HG03520 (cell line): ENCODE results near the gene ZNF516.

Source experiments
- ATAC-seq: cut with Tn5 transposase; IDR thresholded peaks from one replicate; pipeline ENCODE4 v1.9.1; 2021; ENCODE audit warnings: mild to moderate bottlenecking, moderate library complexity; ENCODE audit not compliant: unreplicated experiment

The ZNF516 gene

DNA sequence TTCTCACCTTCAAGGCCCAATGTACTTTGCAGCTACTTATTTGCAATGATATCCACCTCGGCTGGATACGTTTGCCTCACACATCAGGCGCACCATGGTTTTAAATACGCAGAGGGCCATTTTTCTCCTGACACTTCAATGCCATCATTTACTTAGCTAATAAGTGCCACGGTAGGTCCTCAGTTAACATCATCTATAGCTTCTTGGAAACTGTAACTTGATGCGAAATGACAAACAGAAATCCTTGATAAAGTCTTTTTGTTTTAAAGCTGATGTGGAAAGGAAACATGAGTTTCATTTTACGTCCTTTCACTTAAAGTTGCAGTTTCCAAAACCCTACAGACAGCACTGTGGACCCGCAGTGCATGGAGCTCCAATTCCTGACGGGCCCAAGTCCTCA, 37.1 kb downstream of the ZNF516 start:
- ATAC-seq = no peak

DNA sequence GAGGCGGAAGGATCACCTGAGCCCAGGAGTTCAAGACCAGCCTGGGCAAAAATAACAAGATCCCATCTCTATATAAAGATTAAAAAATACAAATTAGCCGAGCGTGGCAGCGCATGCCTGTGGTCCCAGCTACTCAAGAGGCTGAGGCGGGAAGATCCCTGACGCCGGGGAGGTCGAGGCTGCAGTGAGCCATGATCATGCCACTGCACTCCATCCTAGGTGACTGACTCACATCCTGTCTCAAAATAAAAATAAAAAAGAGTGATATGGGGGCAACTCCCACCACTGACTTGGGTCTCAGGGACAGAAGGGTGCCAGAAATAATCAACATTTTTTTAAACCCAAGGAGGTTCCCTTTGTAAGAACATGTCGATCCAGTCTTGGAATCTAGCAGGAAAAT, 37.6 kb downstream of the ZNF516 start:
- no peak for ATAC-seq

DNA sequence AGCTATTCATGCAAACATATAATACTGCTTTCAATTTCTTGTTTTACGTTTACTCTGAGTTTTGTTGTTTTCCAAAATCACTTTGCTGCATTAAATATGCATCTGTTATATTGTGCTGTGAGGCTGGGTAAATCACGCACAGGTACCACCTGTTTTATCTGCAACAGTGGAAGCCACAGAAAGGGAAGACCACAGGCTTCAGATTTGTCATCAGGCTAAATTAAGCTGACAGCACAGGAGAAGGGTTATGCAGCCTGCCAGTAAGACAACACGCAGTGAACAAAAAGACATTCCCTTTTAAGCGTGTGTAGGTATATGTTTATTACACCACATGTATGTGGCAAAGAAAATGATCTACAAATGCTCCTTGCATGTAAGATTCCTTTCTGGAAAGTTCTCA, 38.2 kb downstream of the ZNF516 start:
- no peak for ATAC-seq

DNA sequence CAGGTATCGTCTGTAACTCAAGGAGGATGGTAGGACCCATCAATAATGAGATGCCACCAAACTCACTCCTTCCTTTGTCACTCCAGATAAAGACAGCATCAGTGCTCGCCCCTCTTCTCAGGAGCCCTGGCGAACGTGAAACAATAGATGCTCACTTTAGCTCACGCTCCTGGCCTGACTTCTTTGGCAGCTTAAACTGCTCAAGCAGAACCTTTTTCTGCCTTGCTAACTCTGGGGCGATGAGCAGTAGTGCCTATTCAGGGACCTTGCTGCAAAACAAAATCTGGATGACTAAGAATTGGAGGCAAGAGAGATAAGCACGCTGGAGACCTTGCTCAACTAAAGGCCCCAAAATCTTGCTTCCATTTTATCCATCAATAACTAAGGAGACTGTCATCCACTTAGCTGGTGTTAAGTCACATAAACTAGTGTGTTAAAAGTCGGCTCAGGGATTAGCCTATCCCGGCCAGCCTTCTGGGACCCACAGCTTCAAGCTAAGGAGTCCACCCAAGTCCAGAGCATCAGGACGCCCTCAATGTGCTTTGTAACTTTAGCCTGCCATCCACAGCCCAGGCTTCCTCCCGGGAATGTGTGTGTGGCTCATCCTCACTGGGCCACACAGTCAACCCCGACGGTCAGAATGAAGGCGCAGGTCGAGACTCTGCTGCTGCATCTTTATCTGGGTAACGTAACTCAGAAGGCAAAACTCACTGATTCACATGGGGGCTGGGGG, 38.9 kb downstream of the ZNF516 start:
- no peak for ATAC-seq

DNA sequence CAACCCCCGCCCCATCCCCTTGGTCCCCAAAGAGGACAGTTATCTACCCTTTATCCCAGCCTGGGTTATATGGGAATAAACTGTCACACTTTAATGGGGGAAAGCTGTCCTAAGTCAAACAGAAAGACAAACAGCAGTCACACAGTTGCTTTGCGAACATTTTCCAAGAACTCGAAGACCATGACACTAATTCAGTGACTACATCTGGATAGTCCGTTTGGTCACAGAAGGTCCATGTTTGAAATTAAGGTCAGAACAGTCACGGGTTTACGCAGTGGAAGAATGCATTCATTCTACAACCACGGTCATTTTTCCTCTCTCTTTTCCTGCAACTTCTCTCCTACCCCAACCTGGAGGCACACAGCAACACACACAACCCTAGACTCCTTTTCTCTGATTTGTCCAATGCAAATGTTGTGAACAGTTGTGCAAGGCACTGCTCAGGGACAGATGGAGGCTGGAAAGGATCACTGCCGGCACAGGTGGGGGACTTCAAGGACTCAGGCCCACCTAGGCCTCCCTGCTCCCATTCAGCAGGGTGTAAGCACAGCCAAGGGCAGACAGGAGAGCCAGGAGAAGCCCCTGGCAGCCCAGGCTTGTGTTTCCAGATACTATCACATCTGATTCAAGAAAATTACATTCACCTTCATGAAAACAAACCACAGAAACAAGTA, 39.9 kb downstream of the ZNF516 start:
- ATAC-seq = no peak

DNA sequence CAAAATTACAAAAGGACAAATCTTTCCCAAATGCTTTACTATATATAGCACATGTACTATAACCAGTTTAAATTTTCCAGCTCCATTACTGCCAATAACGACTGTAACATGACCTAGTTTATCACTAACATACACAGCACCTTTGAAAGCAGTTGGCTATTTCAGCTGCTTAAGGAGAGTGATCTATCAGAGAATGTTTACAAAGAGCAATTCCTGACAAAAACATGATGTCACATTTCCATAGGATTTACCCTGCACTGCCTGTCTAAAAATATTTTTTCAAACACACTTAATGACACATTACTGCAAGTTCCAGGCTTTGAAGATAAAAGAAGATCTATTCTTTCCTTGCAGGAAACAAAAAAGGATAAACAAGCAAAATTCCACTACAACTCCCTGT, 40.6 kb downstream of the ZNF516 start:
- no peak for ATAC-seq

DNA sequence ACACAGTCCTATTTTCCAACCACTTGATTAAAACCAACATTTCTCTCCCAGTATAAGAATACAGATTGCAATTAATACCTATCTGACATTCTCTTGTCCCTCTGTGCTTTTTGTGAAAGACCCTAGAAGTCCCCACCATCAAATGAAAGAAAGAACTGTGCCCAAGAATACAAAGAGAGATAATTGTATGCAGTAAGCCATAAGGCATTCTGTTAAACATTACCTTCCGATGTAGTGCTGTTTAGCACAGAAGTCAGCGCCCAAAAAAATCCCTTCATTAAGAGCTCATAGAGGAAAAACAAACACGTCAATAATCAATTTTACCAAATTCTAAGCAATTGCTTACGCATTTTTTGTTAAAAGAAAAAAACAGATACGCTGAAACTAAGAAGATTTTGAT, 41.1 kb downstream of the ZNF516 start:
- ATAC-seq = no peak

DNA sequence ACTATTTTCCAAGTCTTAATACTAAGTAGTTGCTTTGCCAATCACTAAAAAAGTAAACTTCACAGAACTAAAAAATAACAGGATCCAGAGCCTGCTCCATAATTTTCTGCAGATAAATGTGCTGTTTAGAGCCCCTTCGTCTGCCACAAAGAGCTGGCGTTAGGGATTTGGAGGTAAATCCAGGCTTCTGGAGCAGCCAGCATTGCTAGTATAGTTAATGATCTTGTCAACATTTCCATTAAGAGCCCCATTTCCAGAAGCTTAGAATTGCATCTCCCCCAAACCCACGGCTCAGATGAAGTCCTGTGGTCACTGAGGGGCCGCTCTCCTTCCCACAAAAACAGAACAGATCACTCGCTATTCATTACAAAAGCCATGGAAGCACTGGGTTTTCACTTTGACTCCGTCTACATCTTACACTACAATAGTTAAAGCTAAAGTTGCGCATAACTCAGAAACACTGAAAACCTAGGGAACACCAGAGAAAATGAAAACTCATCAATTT, 41.9 kb downstream of the ZNF516 start:
- ATAC-seq = no peak

DNA sequence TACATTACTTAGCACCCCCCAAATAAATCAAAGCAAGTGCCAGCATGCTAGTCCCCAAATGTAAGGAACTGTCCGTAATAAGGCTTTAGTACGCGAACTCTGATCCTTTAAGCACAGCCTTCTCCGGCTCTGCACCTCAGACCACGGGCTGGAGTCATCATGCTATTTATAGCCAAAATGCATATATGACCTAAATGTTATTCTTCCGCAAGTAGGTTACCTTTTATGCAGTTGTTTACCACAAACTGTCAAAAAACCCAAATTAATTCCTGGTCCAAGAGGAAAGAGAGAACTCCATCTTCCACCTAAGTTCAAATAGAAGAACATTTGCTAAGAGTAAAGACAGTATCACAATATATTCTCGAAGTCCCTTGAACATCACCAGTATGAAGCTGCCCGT, 42.7 kb downstream of the ZNF516 start:
- ATAC-seq = no peak

DNA sequence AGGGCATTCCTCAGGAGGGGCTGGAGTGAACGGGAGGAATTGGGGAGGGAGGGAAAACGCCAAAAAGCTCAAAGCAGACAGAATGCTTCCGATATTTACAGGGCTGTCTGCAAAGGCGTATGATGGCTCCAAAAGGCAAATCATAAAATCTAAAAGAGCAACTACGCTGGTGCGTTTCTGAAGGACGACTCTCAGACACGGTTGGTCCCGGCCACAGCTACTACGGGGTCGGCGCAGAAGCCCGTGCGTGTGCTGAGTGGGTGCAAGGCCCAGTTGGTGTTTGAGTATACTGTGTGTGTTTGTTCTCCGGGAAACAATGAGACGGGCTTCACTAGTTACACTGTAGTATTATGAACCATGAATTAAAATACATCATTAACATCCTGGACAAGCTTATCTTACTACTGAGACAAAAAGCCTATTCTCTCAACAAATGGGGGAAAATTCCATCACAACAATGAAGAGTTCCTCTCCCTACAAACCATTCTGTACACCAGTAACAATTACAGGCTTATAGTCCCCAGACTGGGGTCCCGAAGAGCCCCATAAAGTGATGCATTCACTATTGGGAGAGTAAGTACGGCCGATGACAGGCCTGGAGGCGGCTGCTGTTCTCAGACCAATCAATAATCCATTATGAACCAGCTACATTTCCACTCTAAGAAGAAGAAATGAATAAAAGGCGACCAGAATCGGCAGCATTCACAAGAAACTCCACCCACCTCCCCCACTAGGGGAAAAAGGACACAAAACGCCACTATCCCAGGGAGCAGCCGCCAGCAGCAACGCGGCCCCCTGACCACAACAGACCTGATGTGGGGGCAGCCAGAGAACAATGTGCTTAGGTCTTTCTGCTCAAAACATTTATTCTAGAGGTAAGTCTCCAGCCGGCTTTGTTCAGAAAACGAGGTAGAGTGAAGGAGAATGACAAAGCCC, 43.4 kb downstream of the ZNF516 start:
- no peak for ATAC-seq

DNA sequence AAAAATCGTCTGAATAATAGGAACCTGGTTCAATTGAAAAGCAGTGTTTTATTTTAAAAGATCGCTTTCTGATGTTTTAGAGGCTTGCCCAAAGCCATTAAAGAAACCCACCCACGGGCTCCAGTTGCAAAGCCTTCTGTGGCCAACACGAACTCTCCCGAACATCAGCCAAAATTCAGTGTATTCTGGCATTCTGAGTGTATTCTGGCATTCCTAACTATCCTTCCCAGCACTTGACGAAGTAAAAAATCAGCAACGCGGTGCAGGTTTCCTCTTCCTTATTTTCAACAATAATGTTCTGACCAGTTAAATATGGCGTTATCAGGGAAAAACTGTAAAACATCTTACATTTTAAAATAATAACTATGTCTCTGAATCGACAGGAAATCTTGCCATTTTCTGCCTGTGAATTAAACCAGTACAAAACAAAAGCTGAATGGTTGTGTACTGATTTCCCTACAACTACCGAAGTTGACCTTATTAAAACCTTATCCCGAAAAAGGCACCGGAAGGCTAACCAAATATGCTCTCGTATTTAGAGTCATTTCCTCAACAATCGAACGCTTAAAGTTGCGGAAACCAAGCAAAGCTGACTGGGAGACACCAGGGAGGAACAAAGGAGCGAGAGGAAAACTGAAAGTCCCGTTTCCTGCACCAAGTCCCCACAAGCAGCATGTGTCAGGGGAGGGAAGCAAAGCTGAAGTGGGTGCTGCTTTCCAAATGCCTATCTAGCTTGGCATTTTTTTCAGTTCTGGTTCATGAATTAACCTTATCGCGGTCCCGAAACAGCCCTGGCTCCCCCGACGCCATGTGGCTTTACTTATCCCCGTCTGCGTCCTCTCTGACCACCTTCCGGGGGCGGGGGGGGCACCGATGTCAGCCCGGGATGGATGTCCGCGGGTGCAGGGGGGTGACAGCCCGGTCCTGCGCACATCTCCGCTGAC, 44.3 kb downstream of the ZNF516 start:
- ATAC-seq = no peak

DNA sequence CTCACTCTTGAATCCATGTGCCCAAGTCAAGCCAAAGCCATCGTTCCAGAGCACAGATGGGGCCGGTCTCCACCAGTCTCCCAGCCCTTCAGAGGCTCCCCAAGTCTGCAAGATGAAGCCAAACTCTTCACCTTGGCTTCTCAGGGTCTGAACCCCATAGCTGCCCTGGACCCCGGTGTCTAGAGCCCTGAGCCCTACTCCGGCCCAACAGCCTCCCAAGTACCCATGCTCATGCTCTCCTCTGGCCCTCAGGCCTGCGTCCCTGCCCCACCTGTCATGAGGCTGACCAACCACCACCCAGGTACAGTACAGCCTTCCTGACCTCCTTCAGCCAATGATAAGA, 46.0 kb downstream of the ZNF516 start:
- no peak for ATAC-seq

DNA sequence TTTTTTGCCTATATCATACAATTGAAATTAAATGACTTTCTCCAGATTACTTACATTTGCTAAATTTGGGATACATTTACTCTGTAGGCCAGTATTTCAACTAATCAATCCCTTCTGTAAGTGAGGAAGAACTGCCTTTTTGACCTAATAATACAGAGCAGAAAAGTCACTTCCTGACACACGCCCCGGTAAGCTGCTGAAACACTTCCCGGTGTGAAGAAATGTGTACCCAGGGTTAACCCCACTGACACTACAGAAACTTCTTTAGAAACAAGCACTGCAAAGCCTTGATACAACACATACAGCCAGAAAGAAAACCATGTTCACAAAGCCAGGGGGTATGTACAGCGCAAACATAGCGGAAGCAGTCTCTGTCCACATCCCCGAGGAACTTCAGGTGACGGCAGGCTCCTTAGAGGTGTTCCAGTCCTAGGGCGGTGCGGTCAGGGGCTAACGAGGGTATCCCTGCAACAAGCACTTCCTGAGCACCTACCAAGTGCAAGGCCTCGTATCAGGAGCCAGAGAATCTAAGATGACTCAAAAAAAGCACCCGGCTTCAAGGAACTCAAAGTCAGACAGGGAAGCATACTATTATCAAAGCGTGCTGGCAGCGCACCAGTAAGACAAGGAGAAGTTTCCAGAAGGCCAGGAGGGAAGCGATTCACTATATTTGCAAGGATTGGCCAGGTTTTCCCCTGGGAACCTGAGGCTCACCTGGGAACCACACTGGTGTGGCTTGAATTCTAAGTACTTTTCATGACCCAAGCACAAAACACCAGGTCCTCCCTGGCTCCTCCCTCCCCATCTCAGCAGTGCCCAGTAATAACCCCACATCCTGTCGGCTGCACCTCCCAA, 46.6 kb downstream of the ZNF516 start:
- no peak for ATAC-seq

DNA sequence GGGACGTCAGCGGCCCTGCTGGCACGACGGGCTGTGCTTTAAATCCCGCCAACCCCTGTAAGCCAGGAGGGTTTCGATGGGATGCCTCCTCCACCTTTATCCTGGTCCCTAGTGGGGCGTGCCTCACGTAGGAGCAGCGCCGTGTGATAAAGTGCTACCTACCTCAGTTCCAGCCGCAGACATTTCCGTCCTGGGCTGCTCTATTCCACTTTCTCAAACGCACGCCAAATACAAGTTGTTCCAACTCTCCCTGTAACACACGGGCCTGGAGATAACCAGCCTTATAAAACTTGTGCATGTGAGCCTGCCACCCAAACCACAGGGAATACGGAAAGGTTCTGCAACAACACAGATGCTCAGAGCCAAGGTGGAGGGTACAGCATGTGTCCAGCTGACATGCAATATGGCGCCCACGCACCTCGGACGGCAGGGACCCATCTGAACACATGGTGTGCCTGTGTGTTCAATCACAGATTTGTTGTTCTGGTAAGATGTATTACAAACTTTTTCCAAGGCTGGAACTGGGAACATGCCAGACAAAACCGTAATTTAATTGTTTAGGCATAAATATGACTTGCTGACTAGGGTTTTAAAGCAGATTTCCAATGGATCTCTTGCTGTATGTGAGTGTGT, 47.7 kb downstream of the ZNF516 start:
- ATAC-seq = no peak

DNA sequence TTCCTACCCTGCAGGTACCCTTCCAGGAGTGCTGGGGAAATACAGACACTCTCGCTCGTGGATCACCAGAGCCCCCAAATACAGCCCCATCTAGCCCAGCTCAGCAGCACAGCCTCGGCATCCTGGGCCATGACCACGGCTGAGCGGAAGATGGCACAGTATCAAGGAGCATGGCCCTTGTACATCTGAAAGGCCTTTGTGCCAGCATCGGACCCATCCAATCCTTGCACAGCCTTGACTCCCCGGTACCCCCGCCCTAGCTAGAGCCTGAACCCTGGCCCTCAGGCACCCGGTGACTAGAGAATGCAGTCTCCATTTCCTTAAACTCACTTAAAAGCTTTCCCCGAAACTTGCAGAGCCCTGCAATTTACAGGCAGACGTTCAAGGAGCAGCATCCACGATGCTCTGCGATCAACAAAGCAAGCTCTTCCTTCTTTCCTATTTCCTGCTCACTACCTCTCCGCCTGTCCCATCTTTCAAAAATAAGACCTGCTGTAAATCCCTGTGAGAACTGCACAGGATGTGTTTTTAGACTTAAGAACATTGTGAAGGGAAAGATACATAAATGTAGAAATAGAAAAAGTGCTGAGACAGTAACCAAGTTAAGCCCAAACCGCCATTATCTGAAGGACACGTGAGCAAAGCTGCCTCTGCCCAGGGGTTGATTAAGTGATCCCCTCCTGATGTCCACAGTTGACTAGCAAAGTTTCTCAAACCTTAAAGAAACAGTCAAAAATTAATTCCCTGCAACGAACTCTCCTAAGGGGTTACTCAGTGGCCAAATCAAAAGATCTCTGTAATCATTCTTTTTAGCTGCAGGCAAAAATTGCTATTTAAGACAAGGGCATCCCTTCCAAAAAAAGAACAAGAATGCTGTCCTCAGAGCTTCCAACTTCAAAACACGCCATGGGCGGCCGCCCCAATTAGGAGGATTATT, 48.5 kb downstream of the ZNF516 start:
- ATAC-seq = no peak

DNA sequence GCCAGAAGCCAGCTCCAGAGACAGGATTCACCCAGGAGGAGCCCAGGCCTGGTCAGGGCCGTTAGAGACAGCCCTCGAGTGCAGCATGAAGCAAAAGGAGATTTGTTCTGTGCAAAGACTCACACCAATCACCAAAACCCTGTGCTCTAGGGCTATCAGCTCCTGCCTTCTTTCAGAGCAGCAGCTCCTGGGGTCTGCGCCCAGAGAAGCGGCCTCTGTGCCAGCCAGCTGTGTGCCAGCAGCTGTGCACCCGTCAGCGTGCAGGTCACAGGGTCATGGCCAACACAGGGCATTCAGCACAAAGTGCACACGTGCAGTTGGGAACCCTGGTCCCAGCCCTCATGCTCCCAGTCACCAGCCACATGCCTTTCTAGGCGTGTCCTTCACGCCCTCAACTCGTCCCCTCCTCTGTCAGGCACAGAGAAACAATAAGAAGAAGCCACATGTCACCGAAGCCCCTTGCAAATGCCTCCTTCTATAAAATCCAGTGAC, 49.3 kb downstream of the ZNF516 start:
- ATAC-seq = no peak

DNA sequence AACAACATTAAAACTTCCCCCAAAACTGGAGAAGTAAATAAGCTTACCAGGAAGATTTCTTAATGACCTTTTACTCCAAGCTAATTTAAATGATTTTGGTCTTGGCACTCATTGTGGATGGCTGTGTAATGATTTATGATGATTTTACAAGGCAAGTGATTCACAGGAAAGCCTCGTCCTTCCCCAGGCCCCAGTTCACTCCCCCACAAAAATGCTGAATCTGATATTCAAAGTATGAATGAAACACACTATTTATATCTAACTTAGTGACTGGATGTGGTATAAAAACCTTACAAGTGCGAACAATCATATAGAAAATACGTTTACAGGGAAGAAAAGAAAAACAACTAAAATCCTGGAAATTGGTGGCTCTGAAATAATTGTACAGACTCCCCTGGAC, 49.8 kb downstream of the ZNF516 start:
- ATAC-seq = no peak
